GM15510 (cell line): ENCODE data around the gene ALDH1L1.

Experiments used
- POLR2A ChIP-seq: IDR thresholded peaks from 3 replicates; pipeline ENCODE4 v1.6.1; 2011; ENCODE audit warnings: borderline replicate concordance; ENCODE audit not compliant: insufficient read length; ENCODE audit errors: extremely low read depth

ALDH1L1 gene

DNA sequence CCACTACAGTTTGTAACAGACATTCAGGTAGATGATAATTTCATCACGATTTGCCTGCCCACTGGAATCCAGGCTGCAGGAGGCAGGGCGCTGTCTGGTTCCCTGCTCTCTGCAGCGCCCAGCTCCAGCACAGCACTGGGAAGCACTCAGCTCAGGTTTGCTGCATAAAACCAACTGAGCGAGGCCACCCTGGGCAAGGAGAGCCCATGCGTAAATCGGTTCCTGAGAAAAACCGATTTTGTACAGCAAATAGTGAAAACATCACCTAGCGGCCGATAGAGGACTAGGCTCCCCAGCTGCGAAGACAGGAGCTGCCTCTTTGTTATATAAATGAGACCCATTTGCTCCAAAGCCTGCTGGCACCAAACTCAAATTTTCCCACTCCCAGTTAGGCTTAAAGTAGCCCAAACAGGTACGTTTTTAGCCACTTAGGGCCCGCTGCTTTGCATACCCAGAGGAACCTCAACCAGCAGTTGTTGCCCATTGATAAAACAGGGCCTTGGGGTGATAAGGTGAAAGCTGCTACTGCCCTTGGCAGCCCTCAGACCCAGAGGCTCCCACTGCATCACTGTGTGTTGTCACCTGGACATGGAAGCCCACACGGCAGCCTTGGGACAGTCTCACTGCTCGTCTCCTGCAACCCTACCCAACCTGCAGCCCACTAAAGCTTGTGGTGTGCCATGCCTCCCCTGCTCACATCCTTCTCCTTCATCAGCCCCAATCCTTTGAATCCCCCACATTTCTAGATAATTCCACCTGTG is 47.5 kb downstream of the ALDH1L1 start:
- no peak for TF ChIP-seq POLR2A

DNA sequence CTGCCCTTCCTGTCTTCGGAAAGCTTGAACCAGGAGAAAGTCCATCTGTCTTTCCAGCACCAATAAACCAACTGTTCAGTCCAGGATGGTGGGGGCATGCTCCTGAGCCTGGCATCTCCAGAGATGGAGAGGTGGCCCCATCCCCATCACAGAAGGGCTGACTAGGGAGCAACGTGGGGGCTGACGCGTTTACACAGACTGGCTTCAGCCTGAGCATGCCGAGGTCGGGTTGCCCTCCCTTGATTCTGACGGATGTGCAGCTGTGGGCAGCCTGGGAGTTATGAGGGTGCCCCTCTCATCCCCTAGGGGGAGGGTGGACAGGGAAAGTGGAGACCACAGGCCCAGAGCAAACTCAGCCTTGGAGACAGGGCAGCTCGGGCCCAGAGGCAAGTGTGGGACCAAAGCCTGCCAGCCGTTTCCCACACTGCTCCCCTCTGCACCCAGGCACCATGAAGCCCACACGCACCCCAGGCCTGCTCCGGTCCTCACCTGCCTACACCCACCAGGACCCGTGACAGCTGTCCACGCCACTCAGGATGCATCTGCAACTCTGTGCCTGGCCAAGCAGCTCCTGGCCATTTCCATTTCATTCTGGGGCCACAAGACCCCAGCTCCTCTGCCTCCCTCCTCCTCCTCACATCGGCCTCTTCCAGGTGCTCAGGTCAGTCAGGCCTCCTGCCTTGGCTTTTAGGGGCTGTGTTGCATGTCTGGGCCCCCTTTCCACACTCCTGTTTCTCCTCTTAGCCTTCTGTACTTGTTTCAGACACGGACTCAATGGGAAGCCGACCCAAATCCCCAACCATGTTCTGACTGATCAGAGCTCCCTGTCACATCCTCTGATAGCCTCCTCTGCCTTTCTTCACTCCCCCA is 48.3 kb downstream of the ALDH1L1 start:
- no peak for TF ChIP-seq POLR2A

DNA sequence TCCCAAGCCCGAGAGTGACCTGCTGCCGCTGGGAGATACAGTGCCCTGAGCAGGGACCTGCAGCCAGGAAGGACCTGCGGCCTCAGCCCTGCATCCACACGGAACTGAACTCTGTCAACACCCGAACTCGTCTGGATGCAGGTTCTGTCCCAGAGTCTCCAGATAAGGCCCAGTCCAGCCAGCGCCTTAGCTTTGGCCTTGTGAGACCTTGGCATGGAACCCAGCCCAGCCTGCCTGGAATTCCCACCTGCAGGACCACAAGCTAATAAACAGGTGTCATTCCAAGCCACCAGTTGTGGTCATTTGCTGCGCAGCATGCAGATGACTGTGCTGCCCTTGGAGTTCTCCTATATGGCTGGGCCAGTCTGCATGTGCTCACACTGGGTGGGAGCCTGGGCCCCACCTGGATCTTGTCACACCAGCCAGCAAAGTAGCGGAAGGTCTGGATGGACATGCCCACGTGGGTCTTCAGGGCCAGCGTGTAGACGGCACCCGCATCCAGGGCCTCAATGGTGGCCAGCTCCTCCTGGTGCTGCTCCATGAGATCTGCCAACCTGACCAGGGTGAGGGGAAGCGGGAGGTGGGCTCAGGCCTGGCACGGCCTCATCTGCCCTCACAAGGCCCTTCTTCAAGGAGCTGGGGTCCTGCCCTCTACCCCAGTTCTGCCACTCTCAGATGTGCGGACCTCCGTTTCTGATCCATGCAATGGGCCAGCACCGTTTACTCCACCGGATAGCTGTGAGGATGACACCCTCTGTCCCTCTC is 49.2 kb downstream of the ALDH1L1 start:
- TF ChIP-seq POLR2A = no peak

DNA sequence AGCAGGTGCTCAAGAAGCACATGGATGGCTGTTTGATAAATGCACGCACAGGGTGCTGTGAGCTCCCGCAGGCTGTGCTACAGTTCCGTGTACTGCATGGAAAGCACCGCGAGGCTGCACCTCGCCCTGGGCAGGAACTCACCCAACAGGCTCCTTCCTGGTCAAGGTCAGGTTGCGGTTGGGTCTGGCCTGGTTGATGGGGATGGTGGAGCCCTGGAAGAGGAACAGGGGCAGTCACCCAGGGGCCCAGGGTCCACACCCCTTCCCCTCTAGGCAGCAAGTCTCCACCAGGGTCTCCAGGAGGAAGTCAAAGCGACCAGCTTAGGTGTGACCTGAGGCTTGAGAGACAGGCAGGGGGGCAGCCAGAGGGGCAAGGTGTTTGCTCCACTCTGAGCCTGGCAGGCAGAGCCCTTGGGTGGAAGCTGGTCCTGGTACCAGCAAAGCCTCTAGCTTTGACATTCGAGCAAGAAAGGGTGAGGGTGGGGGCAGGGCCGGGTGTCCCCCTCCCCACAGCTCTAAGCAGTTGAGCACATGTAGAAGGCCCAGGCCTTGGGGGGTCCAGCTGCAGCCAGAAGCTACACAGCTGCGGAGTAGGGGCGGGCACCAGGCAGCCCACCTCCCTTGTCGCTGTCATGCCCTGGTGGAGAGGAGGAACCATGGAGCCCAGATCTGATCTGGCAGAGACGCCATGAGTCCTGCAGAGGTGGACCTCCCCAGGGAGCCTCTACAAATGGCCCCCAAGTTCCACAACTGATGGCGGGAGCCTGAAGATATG is 50.1 kb downstream of the ALDH1L1 start:
- TF ChIP-seq POLR2A = no peak

DNA sequence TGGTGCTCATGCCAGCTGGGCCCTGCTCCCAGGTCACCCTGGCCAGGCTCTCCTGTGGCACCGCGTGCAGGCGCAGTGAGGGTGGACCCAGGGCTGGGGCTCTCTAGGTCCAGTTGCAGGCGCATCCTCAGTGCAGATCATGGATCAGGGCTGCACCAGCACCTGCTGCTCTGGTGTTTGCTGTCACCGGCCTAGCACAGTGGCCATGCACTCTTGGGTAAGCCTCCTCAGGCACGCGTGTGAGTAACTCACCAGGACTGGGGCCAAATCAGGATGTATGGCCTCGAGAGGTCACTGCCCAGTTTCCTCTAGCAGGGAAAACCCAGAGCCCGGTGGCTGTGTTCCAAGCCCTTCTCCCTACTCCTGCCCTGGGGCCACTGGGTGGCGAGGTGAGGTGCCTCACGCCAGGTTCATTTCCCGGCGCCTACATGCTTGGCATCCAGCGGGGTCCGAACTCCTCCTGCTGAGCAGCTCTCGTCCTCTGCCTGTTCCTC is 50.9 kb downstream of the ALDH1L1 start:
- TF ChIP-seq POLR2A = no peak

DNA sequence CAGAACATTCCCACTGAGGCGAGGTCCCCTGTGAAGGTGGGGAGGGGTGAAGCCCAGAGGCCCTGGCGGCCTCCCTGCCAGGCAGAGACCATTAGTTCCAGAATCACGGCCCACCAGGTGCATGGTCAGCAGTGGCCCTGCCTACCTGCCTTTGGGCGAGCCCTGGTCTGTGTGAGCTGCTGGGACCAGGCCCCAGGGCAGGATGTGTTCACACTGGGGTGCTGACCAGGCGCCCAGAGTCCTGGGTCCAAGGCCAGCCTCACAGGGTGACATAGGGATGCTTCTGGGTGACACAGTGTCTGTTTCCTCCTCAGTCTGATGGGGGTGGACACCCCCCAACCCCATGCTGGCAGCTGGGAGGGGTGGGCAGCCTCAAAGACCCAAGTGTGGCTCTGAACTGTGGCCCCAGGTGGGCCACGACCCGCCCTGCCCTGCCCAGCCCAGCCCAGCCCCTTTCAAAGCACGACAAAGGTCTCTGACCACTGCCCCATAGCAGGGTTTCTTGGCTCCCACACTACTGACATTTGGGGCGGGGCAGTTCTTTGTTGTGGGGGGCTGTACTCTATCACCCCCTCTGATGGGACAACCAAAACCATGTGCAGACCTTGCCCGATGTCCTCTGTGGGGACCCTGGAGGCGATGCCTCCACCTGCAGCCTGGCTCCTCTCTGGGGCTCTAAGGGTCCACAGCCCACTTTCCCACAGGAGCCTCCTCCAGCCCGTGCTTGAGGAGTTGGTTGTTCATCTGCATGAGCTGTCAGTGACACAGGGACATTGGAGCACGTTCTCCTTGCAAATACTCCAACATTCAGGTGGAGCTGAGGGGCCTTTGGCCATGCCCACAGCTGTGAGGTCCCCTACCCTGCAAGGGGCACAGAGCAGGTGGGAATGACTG is 51.6 kb downstream of the ALDH1L1 start:
- no peak for TF ChIP-seq POLR2A

DNA sequence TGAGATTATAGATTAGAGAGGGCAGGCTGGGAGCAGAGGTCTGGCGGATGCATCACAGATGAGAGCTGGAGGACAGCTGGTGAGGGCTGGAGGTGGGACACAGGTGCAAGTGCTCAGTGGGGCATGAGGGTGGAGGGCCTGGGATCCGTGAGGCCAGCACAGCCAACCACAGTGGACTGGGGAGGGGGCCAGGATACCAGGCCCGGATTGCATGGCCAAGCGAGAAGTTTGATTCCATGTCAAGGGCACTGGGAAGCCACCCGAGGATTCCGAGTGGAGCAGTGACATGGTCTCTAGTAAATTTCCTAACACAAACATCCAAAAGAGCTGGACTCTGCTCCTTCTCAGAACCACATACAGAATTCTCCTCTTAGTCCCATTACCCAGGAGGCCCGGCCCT is 52.5 kb downstream of the ALDH1L1 start:
- no peak for TF ChIP-seq POLR2A

DNA sequence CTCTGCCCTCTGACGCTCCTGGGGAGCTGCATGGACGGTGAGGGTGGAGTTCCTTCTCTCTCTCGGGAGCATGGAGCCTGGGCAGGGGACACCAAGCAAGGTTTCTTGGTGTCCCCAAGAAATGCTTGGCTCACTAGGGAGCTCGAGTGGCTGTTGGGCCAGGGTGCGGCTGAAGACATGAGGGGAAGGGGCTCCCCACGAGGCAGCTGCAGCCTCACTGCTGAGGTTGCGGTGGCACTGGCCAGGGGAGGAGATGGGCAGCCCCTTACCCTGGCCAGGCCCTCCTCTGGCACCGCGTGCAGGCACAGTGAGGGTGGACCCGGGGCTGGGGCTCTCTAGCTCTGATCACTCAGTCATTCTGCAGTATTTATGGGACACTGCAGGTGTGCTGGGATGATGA is 52.9 kb downstream of the ALDH1L1 start:
- no peak for TF ChIP-seq POLR2A

DNA sequence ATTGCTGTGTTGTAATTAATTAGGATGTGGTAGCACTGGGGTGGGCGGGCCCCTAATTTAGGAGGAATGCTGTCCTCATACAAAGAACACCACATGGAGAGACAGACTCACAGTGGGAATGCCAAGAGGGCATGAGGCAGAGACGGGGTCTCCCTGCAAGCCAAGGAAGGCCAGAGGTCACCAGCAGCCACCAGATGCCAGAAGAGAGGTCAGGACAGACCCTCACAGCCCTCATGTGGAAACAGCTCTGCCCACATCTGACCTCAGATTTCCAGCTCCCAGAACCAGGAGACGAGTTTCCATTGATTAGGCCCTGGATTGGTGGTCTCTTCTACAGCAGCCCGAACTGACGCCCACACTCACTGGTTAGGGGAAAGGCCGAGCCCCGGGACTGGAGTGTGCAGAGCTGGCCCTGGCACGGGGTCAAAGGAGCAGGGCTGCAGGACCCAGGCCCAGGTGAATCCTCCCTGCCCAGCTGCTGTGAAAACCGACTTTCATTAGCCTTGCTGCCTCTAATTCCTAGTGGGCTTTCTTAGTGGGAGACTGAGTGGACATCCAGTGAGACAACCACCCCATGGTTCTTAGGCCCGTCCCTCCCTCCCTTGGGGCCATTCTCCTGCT is 53.5 kb downstream of the ALDH1L1 start:
- TF ChIP-seq POLR2A = no peak

DNA sequence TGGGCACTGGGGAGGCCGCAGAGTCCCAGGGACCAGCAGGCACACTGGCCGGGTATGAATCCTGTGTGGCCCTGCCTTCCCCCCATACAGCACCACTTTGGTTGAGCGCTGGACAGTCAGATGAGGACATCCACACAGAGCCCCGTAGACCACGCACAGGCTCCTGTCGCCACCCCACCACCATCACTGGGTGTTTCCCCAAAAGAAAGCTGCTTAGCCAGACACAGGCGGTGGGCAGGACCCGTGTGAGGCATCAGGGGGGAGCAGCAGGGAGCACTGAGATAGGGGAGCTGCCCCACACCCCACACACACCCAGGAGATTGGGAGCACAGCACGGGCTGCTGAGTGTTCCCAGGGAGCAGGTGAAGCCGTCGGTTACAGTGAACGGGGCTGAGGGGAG is 54.1 kb downstream of the ALDH1L1 start:
- TF ChIP-seq POLR2A = no peak

DNA sequence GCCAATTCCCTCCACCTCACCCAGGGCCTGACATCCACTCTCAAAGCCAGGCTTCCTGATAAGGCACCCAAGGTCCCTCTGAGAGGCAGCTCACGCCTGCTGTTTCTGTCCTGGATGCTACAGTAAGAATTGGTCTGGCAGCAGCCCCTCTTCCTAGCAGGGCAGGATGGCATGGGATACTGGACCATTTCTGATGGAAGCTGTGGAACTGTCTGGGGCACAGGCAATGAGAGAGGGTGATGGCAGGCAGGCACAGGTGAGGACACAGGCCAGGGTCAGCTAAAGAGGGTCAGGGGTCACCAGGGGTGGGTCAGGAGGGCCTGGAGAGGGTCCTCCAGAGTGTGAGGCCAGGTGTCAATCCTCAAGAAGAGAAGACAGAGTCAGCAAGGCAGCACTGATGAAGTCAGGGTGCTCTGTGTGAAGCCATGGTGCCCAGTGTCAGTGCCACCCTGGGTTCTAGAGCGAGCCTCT is 54.6 kb downstream of the ALDH1L1 start:
- no peak for TF ChIP-seq POLR2A

DNA sequence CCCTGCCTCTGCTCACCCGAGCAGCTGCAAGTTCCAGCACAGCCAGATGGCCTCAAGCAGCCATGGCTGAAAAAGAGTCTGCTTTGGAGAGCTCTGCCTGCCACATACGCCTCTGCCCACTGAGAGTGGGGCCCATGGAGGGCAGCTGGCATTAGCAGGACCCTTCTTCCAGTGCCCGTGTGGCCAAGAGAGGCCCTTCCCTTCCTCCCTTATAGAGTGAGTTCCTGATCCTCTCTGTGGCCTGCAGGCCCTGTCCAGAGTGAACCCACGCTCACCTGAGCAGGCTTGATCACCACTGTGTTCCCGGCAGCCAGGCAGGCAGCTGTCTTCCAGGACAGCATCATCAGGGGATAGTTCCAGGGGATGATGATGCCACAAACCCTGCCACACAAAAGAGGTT is 55.0 kb downstream of the ALDH1L1 start:
- TF ChIP-seq POLR2A = no peak

DNA sequence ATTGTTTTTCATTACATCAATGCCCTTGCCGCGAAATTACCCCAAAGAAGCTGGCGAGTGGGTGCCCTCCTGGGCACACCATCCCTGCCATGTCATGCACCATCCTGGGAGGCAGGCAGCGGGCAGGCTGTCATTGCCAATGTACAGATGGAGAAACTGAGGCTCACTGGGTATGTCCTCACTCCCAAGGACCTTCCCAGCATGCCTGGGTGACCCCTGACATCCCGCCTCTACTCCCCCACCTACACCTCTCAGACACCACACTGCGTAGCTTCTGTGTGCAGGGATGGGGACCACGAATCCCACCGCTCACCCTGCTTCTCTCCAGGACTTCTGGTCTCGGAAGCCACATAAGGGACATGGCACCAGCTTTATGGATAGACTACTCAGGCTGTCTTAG is 55.5 kb downstream of the ALDH1L1 start:
- no peak for TF ChIP-seq POLR2A
